K562 (cell line): ENCODE results near the gene FAM228A.

Experiments used
- GATA2 ChIP-seq: sonication (generic); formaldehyde crosslinking; IDR thresholded peaks from 2 replicates; pipeline ENCODE4 v1.4.0; 2020; ENCODE audit warnings: mild to moderate bottlenecking, missing genetic modification reagents
- HDAC2 ChIP-seq: fragments of 450-650 bp; IDR thresholded peaks from 2 replicates; pipeline ENCODE4 v1.6.1; 2016; ENCODE audit warnings: mild to moderate bottlenecking
- IRF1 ChIP-seq: sonication (generic); formaldehyde crosslinking; IDR thresholded peaks from 2 replicates; pipeline ENCODE4 v1.8.0; 2022; ENCODE audit warnings: missing genetic modification reagents, mild to moderate bottlenecking, borderline replicate concordance
- NR2C2 ChIP-seq, 2 experiments: fragments of 200-800 bp in 1 of 2; sonication (Bioruptor generic) in 1 of 2; sonication (generic) in 1 of 2; formaldehyde crosslinking in 1 of 2; IDR thresholded peaks; 2 replicates each; pipeline versions ENCODE4 v1.6.1 to v1.8.0; 2016 to 2022; ENCODE audit warnings: mild to moderate bottlenecking in 1 of 2, missing compliant biosample characterization in 1 of 2, missing genetic modification characterization in 1 of 2, missing genetic modification reagents in 1 of 2
- POLR2A ChIP-seq: fragments of 450-650 bp; conservative IDR thresholded peaks from 2 replicates; pipeline ENCODE4 v1.6.1; 2016
- POLR2B ChIP-seq: fragments of 450-650 bp; IDR thresholded peaks from 2 replicates; pipeline ENCODE4 v1.6.1; 2018; ENCODE audit warnings: low read depth; ENCODE audit not compliant: partially characterized antibody
- RBBP5 ChIP-seq: fragments of 200-600 bp; sonication (generic); IDR thresholded peaks from 2 replicates; pipeline ENCODE4 v1.6.1; 2012; ENCODE audit warnings: borderline replicate concordance, mild to moderate bottlenecking, low read length, control low read depth, inconsistent platforms; ENCODE audit not compliant: insufficient read depth, poor library complexity, severe bottlenecking
- SRF ChIP-seq, 2 experiments: fragments of 250-450, 450-650 bp in 1 of 2; sonication (Bioruptor Pico) in 1 of 2; sonication (generic) in 1 of 2; formaldehyde crosslinking; IDR thresholded peaks; 2 replicates each; pipeline versions ENCODE4 v1.5.0 to v1.5.1; 2020 to 2022; ENCODE audit warnings: mild to moderate bottlenecking in 1 of 2, missing genetic modification reagents in 1 of 2
- TAF1 ChIP-seq: IDR thresholded peaks from 2 replicates; pipeline ENCODE4 v1.6.1; 2011; ENCODE audit warnings: mild to moderate bottlenecking, low read length, moderate library complexity; ENCODE audit not compliant: insufficient read depth, control insufficient read depth, severe bottlenecking; ENCODE audit errors: extremely low read depth
- TBP ChIP-seq: optimal IDR thresholded peaks from 2 replicates; pipeline ENCODE3; 2011; ENCODE audit warnings: low read depth, low read length, improper control_type of control experiment
- ZBTB33 ChIP-seq: sonication (generic); formaldehyde crosslinking; IDR thresholded peaks from 2 replicates; pipeline ENCODE4 v1.8.1; 2023; ENCODE audit warnings: mild to moderate bottlenecking, missing genetic modification reagents
- ZBTB5 ChIP-seq: fragments of 450-650 bp; IDR thresholded peaks from 2 replicates; pipeline ENCODE4 v1.6.1; 2017; ENCODE audit warnings: antibody characterized with exemption

DNA sequence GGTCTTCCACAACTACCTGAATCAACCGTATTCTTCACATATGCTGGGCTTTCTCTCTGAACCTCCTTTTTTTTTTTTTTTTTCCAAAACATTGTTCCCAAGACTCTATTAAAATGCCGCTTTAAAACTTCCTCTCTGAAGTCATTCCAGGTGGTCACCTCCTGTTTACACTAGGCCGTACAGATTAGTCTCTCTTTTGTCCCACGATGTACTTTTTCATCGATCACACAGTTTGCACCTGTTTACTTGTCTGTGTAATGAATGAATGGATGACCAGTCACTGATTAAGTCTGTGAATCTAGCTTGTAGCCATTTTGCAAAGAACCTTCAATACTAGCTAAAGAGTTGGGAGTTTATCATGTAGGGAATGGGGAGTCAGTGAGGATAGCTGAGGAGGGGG, 16.7 kb upstream of the FAM228A start:
- no peak for TF ChIP-seq POLR2A
- no peak for TF ChIP-seq IRF1 (CRISPR knock-in tag)
- no peak for TF ChIP-seq GATA2 (CRISPR knock-in tag)
- TF ChIP-seq SRF (CRISPR knock-in tag; IDR thresholded peaks at IDR 0.05) = no peak
- no peak for TF ChIP-seq POLR2B
- no peak for TF ChIP-seq TAF1
- no peak for TF ChIP-seq ZBTB5
- no peak for TF ChIP-seq ZBTB33 (CRISPR knock-in tag)
- no peak for TF ChIP-seq HDAC2
- no peak for TF ChIP-seq NR2C2 (CRISPR knock-in tag; IDR thresholded peaks at IDR 0.05)
- no peak for TF ChIP-seq NR2C2 (tag; IDR thresholded peaks at IDR 0.05)
- no peak for TF ChIP-seq TBP
- no peak for TF ChIP-seq RBBP5
